Neural cell (in vitro differentiated cells): ENCODE results near the gene MYF6.

Source experiments
- CTCF ChIP-seq: fragments of 450-650 bp; IDR thresholded peaks from 2 replicates; pipeline ENCODE4 v1.5.1; 2014; ENCODE audit warnings: antibody characterized with exemption, mild to moderate bottlenecking, moderate library complexity; ENCODE audit not compliant: poor library complexity, severe bottlenecking
- EP300 ChIP-seq: fragments of 450-650 bp; conservative IDR thresholded peaks from 2 replicates; pipeline ENCODE4 v1.6.1; 2014; ENCODE audit warnings: antibody characterized with exemption, mild to moderate bottlenecking, moderate library complexity; ENCODE audit not compliant: poor library complexity, severe bottlenecking
- EZH2 ChIP-seq: fragments of 200-600, 300-800 bp; shearing (Covaris generic), sonication (generic); IDR thresholded peaks from 2 replicates; pipeline ENCODE4 v1.6.1; 2014; ENCODE audit warnings: antibody characterized with exemption, low read length, borderline replicate concordance, mild to moderate bottlenecking; ENCODE audit not compliant: insufficient read depth, poor library complexity, severe bottlenecking
- POLR2AphosphoS5 ChIP-seq: IDR thresholded peaks from 2 replicates; pipeline ENCODE4 v1.6.1; 2012
- RAD21 ChIP-seq: fragments of 450-650 bp; conservative IDR thresholded peaks from 2 replicates; pipeline ENCODE4 v1.6.1; 2014; ENCODE audit warnings: antibody characterized with exemption, mild to moderate bottlenecking, moderate library complexity

- TF ChIP-seq CTCF (no peak), EP300 (no peak), POLR2AphosphoS5 (no peak), EZH2 (no peak), RAD21 (no peak)
These were observed 25.6 kb upstream of the MYF6 start for GRCh38 chr12:80681786-80682185.
